AG10803 (cell line): ENCODE measurements around the gene AKT1S1.

ENCODE experiments used
- DNase-seq: peaks from one replicate; pipeline ENCODE4 v3.0.0; 2010; ENCODE audit warnings: low read depth
- H3K4me3 ChIP-seq: 2 replicates; pipeline ENCODE4 v1.5.1; 2011; ENCODE audit warnings: mild to moderate bottlenecking, low read length, control low read depth
- CTCF ChIP-seq: conservative IDR thresholded peaks from 2 replicates; pipeline ENCODE4 v1.5.1; 2011; ENCODE audit warnings: mild to moderate bottlenecking, low read length, control low read depth, inconsistent platforms

Gene AKT1S1

GRCh38 chr19:49880162-49880869, 3.2 kb upstream of the AKT1S1 start:
- no peak for TF ChIP-seq CTCF
- no peak for DNase-seq
- no peak overlapping the region for H3K4me3 ChIP-seq

GRCh38 chr19:49879243-49879963, 2.2 kb upstream of the AKT1S1 start:
- no peak overlapping the region for H3K4me3 ChIP-seq
- no peak for DNase-seq
- TF ChIP-seq CTCF: no peak

DNA sequence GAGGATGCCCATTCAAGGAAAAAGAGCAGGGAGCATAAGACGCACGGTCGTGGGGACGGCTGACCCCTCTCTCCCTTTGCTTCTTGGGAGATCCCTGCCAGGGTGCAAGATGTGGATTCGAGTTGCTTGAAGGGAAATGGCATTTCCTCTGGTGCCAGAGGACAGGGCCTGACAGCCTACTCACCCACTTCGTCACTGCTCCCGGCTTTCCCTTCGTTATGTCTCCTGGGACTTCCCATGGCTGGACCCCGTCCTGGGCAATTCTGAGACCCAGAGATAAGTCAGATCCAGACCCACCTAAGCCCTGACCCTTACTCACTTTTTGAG, 1.6 kb upstream of the AKT1S1 start:
- peak overlapping the region; percentile 98 for H3K4me3 ChIP-seq
- no peak for DNase-seq
- TF ChIP-seq CTCF: no peak

DNA sequence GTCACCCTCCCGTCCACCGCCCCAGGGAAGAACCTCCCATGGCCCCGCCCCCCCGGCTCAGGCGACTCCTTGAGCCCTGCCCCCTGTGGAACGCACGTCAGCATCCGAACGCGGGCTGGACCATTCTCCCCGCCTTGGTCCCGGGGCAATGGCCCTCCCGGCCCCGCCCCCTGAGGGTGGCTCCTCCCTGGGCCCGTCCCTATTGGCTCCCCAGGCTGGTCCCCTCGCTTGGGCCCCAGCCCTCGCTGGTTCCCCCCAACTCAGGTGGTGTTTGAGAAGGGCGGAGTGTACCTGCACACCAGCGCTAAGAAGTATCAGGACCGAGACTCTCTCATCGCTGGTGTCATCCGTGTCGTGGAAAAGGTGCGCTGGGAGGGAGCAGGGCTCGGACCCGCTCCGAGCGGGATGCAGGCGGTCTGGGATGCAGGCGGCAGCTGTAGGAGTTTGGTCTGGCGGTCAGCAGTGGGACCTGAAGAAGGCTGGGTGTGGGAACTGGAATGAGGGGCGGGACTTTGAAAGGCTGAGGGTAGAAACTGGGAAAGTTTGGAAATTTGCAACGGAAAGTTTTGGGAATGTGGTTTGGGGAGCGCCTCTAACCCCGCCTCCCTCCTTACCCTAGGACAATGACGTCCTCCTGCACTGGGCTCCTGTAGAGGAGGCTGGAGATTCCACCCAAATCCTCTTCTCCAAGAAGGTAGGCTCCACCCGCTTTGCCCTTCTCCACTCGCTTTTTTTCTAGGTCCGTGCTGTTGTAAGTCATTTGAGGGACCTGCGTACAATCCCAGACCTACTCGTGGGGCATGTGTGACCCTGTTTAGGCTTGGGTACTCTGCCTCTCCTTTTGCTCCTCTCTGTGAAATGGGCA, 956 bp upstream of the AKT1S1 start:
- TF ChIP-seq CTCF: no peak
- peak; percentile 97 for DNase-seq
- peak overlapping the region; percentile 98 for H3K4me3 ChIP-seq

GRCh38 chr19:49876422-49877019, 634 bp downstream of the AKT1S1 start:
- no peak for TF ChIP-seq CTCF
- DNase-seq: peak; percentile 99
- peak overlapping the region; percentile 100 for H3K4me3 ChIP-seq

GRCh38 chr19:49875857-49876421, 1.2 kb downstream of the AKT1S1 start:
- DNase-seq: peak; percentile 27
- no peak for TF ChIP-seq CTCF
- H3K4me3 ChIP-seq: peak overlapping the region; percentile 100
